Activated naive CD8-positive, alpha-beta T cell treated with anti-CD3 and anti-CD28 coated beads, Interleukin-2, amount 50 U/mL, for 24 hours (primary cell): ENCODE results near the gene SUPT20H.

Experiments used
- ATAC-seq: fragments of 150-1000 bp; cut with Tn5 transposase; one replicate; pipeline ENCODE4 v1.10.0; 2021
- DNase-seq: peaks from one replicate; pipeline ENCODE4 v3.0.0; 2021
- H3K27ac Mint-ChIP-seq: one replicate; pipeline ENCODE4 v1.8.0; 2021; ENCODE audit warnings: mild to moderate bottlenecking, mixed read lengths
- H3K27me3 Mint-ChIP-seq: one replicate; pipeline ENCODE4 v1.8.0; 2021; ENCODE audit warnings: mixed read lengths
- H3K36me3 Mint-ChIP-seq: one replicate; pipeline ENCODE4 v1.8.0; 2021; ENCODE audit warnings: low read depth, mixed read lengths
- H3K4me1 Mint-ChIP-seq: one replicate; pipeline ENCODE4 v1.8.0; 2021; ENCODE audit warnings: mixed read lengths
- H3K4me3 Mint-ChIP-seq: one replicate; pipeline ENCODE4 v1.8.0; 2021; ENCODE audit warnings: mild to moderate bottlenecking, moderate library complexity, mixed read lengths
- H3K9me3 Mint-ChIP-seq: one replicate; pipeline ENCODE4 v1.8.0; 2021; ENCODE audit warnings: mixed read lengths

SUPT20H gene

GRCh38 chr13:36959456-36960116 is 99.9 kb downstream of the SUPT20H start:
- H3K27me3 Mint-ChIP-seq = no peaks in the 10 kb centered on the region
- H3K4me3 Mint-ChIP-seq = no peak overlapping the region
- no peak for ATAC-seq
- H3K4me1 Mint-ChIP-seq = no peaks in the 10 kb centered on the region
- H3K36me3 Mint-ChIP-seq = peaks cover 57% of the 10 kb centered on the region
- no peak overlapping the region for H3K27ac Mint-ChIP-seq
- DNase-seq = no peak
- H3K9me3 Mint-ChIP-seq = no peaks in the 10 kb centered on the region
